ENCODE measurements around the gene HLX. TPM values are rescaled to one million over a fixed set of nuclear protein-coding genes. Genes with fewer than 3 reads are reported as not detected.

The HLX gene
- total RNA-seq, 4 donors from 2014 or later, result 4.2 to 18.4 (median 9.3) TPM

GRCh38 chr1:220918285-220918951 is 39.2 kb downstream of the HLX start:
- WGBS, 2 donors (ENCODE audit: low coverage in 1 of 2), result 40% methylated on average over 1 of the region's 1 CpG
- no peak for TF ChIP-seq POLR2AphosphoS5 (IDR thresholded peaks at IDR 0.05)
- TF ChIP-seq CTCF (IDR thresholded peaks at IDR 0.05), result no peak
- no peak for TF ChIP-seq EP300 (IDR thresholded peaks at IDR 0.05; ENCODE audit: low read depth)
- no peak for TF ChIP-seq POLR2A (IDR thresholded peaks at IDR 0.05)
- DNase-seq, result no peak
- in situ Hi-C loops (cut with MboI; ENCODE audit: low pct_ligation_motif_present in 1 of 4, low pct_unique_long_range_greater_than_20kb in 1 of 4, low sequenced_read_pairs in 3 of 4), result loop anchor here in 1 of 4 donors (25.0 kb wide), 1 partner anchor 294 kb away; no protein-coding TSS in a partner anchor
- no peaks in the 10 kb centered on the region for H3K36me3 ChIP-seq
- intact Hi-C loops (cut with DNase I; ENCODE audit: low total_unique reads), result no loop called here
- no peaks in the 10 kb centered on the region for H3K9me3 ChIP-seq
- H3K4me1 ChIP-seq, result no peaks in the 10 kb centered on the region
- H3K4me3 ChIP-seq, result no peak overlapping the region
- H3K27me3 ChIP-seq, result no peaks in the 10 kb centered on the region
- H3K27ac ChIP-seq, result no peak overlapping the region

- intact Hi-C loops (cut with DNase I; ENCODE audit: low total_unique reads), result loop anchor here (2.0 kb wide), 1 partner anchor 38 kb away; no protein-coding TSS in a partner anchor
- H3K9me3 ChIP-seq, result no peaks in the 10 kb centered on the region
- no peaks in the 10 kb centered on the region for H3K4me1 ChIP-seq
- DNase-seq, result no peak
- in situ Hi-C loops (cut with MboI; ENCODE audit: low pct_ligation_motif_present in 1 of 4, low pct_unique_long_range_greater_than_20kb in 1 of 4, low sequenced_read_pairs in 3 of 4), result loop anchor here in 1 of 4 donors (25.0 kb wide), 1 partner anchor 291 kb away; no protein-coding TSS in a partner anchor
- 75 to 80% methylated on average over 1 to 2 of the region's 2 CpGs for WGBS, 2 donors (ENCODE audit: low coverage in 1 of 2)
- no peak overlapping the region for H3K4me3 ChIP-seq
- no peaks in the 10 kb centered on the region for H3K27me3 ChIP-seq
- H3K27ac ChIP-seq, result no peak overlapping the region
- H3K36me3 ChIP-seq, result no peaks in the 10 kb centered on the region
- TF ChIP-seq EP300 (IDR thresholded peaks at IDR 0.05; ENCODE audit: low read depth), result no peak
- TF ChIP-seq POLR2AphosphoS5 (IDR thresholded peaks at IDR 0.05), result no peak
- no peak for TF ChIP-seq CTCF (IDR thresholded peaks at IDR 0.05)
- TF ChIP-seq POLR2A (IDR thresholded peaks at IDR 0.05), result no peak
These were observed 41.7 kb downstream of the HLX start for GRCh38 chr1:220920967-220921366.

- TF ChIP-seq POLR2AphosphoS5 (IDR thresholded peaks at IDR 0.05), result no peak
- no peak for TF ChIP-seq POLR2A (IDR thresholded peaks at IDR 0.05)
- TF ChIP-seq EP300 (IDR thresholded peaks at IDR 0.05; ENCODE audit: low read depth), result no peak
- TF ChIP-seq CTCF (IDR thresholded peaks at IDR 0.05), result no peak
- H3K27me3 ChIP-seq, result no peaks in the 10 kb centered on the region
- DNase-seq, result no peak
- no peaks in the 10 kb centered on the region for H3K36me3 ChIP-seq
- no peaks in the 10 kb centered on the region for H3K4me1 ChIP-seq
- no peaks in the 10 kb centered on the region for H3K9me3 ChIP-seq
- intact Hi-C loops (cut with DNase I; ENCODE audit: low total_unique reads), result loop anchor here (2.0 kb wide), 1 partner anchor 37 kb away; no protein-coding TSS in a partner anchor
- no peak overlapping the region for H3K27ac ChIP-seq
- H3K4me3 ChIP-seq, result no peak overlapping the region
- in situ Hi-C loops (cut with MboI; ENCODE audit: low pct_ligation_motif_present in 1 of 4, low pct_unique_long_range_greater_than_20kb in 1 of 4, low sequenced_read_pairs in 3 of 4), result loop anchor here in 1 of 4 donors (25.0 kb wide), 1 partner anchor 291 kb away; no protein-coding TSS in a partner anchor
- 77 to 81% methylated on average over 2 of the region's 2 CpGs for WGBS, 2 donors (ENCODE audit: low coverage in 1 of 2)
These were observed 42.3 kb downstream of the HLX start for GRCh38 chr1:220921498-220921897.

GRCh38 chr1:220921971-220922635 is 42.9 kb downstream of the HLX start:
- no peak for DNase-seq
- WGBS, 2 donors (ENCODE audit: low coverage in 1 of 2), result 73 to 100% methylated on average over 1 to 8 of the region's 8 CpGs
- in situ Hi-C loops (cut with MboI; ENCODE audit: low pct_ligation_motif_present in 1 of 4, low pct_unique_long_range_greater_than_20kb in 1 of 4, low sequenced_read_pairs in 3 of 4), result loop anchor here in 1 of 4 donors (25.0 kb wide), 1 partner anchor 290 kb away; no protein-coding TSS in a partner anchor
- H3K27me3 ChIP-seq, result no peaks in the 10 kb centered on the region
- H3K4me3 ChIP-seq, result no peak overlapping the region
- no peaks in the 10 kb centered on the region for H3K36me3 ChIP-seq
- H3K9me3 ChIP-seq, result no peaks in the 10 kb centered on the region
- TF ChIP-seq POLR2A (IDR thresholded peaks at IDR 0.05) (no peak), POLR2AphosphoS5 (IDR thresholded peaks at IDR 0.05) (no peak), CTCF (IDR thresholded peaks at IDR 0.05) (no peak), EP300 (IDR thresholded peaks at IDR 0.05; ENCODE audit: low read depth) (no peak)
- intact Hi-C loops (cut with DNase I; ENCODE audit: low total_unique reads), result loop anchor here (2.0 kb wide), 1 partner anchor 37 kb away; no protein-coding TSS in a partner anchor
- H3K4me1 ChIP-seq, result no peaks in the 10 kb centered on the region
- H3K27ac ChIP-seq, result no peak overlapping the region

Data from transverse colon (tissue), 4 donors.